ENCODE data around the gene CCT4.

DNA sequence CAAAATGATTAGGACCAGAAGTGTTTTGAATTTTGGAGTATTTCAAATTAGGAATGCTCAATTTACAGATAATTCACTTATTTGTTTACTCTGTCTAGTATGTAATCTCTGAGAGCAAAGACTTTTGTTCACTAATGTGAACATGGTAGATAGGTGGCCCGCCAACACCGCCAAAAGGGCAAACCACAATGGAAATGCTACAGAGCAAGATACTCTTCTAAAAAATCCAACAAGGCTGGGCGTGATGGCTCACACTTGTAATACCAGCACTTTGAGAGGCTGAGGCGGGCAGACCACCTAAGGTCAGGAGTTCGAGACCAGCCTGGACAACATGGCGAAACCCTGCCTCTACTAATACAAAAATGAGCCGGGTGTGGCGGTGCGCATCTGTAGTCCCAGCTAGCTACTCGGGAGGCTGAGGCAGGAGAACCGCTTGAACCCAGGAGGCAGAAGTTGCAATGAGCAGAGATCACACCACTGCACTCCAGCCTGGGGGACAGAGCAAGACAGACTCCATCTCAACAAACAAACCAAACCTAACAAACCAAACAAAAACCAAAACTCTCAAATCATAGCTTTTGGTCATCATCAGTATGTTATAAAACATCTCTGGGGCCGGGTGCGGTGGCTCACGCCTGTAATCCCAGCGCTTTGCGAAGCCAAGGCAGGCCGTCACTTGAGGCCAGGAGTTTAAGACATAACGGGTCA, 2.4 kb downstream of the CCT4 start:
- TF ChIP-seq JUN (IDR thresholded peaks at IDR 0.05): no peak
- TF ChIP-seq RARB (CRISPR knock-in tag; IDR thresholded peaks at IDR 0.05): no peak
- TF ChIP-seq, protein P1, sequence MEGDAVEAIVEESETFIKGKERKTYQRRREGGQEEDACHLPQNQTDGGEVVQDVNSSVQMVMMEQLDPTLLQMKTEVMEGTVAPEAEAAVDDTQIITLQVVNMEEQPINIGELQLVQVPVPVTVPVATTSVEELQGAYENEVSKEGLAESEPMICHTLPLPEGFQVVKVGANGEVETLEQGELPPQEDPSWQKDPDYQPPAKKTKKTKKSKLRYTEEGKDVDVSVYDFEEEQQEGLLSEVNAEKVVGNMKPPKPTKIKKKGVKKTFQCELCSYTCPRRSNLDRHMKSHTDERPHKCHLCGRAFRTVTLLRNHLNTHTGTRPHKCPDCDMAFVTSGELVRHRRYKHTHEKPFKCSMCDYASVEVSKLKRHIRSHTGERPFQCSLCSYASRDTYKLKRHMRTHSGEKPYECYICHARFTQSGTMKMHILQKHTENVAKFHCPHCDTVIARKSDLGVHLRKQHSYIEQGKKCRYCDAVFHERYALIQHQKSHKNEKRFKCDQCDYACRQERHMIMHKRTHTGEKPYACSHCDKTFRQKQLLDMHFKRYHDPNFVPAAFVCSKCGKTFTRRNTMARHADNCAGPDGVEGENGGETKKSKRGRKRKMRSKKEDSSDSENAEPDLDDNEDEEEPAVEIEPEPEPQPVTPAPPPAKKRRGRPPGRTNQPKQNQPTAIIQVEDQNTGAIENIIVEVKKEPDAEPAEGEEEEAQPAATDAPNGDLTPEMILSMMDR (IDR thresholded peaks at IDR 0.05): no peak
- TF ChIP-seq POLR2A (IDR thresholded peaks at IDR 0.05; ENCODE audit: low read length): no peak
- no peak for TF ChIP-seq RAD21 (conservative IDR thresholded peaks at IDR 0.05 in 1 of 2, IDR thresholded peaks at IDR 0.05 in 1 of 2)
- TF ChIP-seq EP300 (IDR thresholded peaks at IDR 0.05): no peak
